ENCODE data around the gene TNS1. TPM values are rescaled to one million over a fixed set of nuclear protein-coding genes. Genes with fewer than 3 reads are reported as not detected.

TNS1 gene
- total RNA-seq, 1 donor from 2014 or later: 0.13 TPM

DNA sequence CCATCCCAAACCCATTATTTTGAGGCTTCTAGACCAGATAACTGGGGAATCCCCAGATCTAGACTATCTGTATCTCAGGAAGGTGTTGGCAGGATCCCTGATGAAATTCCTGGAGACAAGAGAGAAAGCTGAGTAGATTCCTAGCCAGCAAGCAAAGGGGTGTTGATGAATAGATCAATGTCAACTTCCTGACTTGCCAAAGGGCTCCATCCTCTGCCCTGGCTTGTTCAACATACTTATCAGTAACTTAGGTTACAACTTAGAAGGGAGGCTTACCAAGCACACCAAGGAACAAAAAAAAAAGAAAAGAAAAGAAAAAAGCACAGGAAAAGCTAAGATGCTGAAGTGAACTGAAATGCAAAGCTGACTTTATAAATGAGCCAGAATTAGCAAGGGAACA is 53.3 kb downstream of the TNS1 start:
- no peak for ATAC-seq (ENCODE audit: low read depth)
- Mint-ChIP-seq H3K27me3 (peaks cover 3% of the 10 kb centered on the region), H3K36me3 (ENCODE audit: low read depth) (no peaks in the 10 kb centered on the region), H3K9me3 (no peaks in the 10 kb centered on the region), H3K4me1 (no peaks in the 10 kb centered on the region), H3K4me3 (no peak overlapping the region), H3K27ac (no peak overlapping the region)
- DNase-seq: no peak
- CTCF ChIA-PET: no interaction called here
- intact Hi-C loops (cut with micrococcal nuclease): no loop called here
- TF ChIP-seq, protein P1, sequence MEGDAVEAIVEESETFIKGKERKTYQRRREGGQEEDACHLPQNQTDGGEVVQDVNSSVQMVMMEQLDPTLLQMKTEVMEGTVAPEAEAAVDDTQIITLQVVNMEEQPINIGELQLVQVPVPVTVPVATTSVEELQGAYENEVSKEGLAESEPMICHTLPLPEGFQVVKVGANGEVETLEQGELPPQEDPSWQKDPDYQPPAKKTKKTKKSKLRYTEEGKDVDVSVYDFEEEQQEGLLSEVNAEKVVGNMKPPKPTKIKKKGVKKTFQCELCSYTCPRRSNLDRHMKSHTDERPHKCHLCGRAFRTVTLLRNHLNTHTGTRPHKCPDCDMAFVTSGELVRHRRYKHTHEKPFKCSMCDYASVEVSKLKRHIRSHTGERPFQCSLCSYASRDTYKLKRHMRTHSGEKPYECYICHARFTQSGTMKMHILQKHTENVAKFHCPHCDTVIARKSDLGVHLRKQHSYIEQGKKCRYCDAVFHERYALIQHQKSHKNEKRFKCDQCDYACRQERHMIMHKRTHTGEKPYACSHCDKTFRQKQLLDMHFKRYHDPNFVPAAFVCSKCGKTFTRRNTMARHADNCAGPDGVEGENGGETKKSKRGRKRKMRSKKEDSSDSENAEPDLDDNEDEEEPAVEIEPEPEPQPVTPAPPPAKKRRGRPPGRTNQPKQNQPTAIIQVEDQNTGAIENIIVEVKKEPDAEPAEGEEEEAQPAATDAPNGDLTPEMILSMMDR (IDR thresholded peaks at IDR 0.05): no peak
- POLR2A ChIA-PET: no interaction called here

DNA sequence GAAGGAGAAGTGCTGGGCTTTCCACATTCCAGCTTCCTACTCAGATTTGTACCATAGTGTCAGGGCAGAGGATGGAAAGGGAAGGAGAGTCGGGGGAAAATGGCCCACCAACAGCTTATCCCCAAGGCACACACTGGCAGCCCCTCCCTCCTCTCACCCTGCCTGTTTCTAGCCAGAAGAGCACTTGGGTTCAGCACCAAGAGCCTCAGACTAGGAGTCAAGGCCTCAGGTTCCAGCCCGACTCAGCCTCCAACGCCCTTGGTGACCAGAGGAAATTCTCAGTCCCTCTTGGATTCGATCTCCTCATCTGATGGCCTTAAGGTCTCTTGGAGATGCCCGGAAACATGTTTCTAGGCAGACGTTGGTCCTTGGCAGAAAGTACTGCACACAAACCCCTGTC is 53.9 kb downstream of the TNS1 start:
- DNase-seq (no peak), ATAC-seq (ENCODE audit: low read depth) (no peak)
- H3K4me1 Mint-ChIP-seq: no peaks in the 10 kb centered on the region
- TF ChIP-seq, protein P1 (IDR thresholded peaks at IDR 0.05): no peak
- intact Hi-C loops (cut with micrococcal nuclease): no loop called here
- ChIA-PET POLR2A (no interaction called here), CTCF (no interaction called here)
- H3K36me3 Mint-ChIP-seq (ENCODE audit: low read depth): no peaks in the 10 kb centered on the region
- H3K9me3 Mint-ChIP-seq: no peaks in the 10 kb centered on the region
- H3K27ac Mint-ChIP-seq: no peak overlapping the region
- H3K27me3 Mint-ChIP-seq: peaks cover 3% of the 10 kb centered on the region
- H3K4me3 Mint-ChIP-seq: no peak overlapping the region

DNA sequence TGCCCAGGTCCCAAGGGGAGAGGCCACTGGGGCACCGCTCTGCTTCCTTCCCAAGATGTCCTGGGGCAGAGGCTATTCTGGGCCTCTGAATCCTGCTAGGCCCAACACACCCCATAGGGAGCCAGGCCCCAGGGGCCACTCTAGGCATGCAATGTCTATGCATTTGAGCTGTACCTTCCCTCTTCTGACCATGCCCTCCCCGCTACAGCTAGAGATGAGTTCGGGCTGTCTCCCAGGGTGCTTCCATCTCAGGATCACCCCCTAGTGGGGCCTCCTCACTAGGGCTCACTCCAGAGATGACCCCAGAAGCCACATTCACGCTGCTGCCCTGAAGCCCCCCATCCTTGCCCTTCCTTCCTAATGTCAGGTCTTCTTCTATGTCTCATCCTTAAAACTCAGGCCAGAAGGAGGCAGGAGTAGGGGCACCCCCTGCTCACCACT is 54.4 kb downstream of the TNS1 start:
- DNase-seq (no peak), ATAC-seq (ENCODE audit: low read depth) (no peak)
- Mint-ChIP-seq H3K27ac (no peak overlapping the region), H3K4me1 (no peaks in the 10 kb centered on the region), H3K4me3 (no peak overlapping the region), H3K27me3 (peaks cover 8% of the 10 kb centered on the region), H3K9me3 (no peaks in the 10 kb centered on the region), H3K36me3 (ENCODE audit: low read depth) (no peaks in the 10 kb centered on the region)
- intact Hi-C loops (cut with micrococcal nuclease): no loop called here
- TF ChIP-seq, protein P1 (IDR thresholded peaks at IDR 0.05): no peak
- POLR2A ChIA-PET: no interaction called here
- CTCF ChIA-PET: no interaction called here

DNA sequence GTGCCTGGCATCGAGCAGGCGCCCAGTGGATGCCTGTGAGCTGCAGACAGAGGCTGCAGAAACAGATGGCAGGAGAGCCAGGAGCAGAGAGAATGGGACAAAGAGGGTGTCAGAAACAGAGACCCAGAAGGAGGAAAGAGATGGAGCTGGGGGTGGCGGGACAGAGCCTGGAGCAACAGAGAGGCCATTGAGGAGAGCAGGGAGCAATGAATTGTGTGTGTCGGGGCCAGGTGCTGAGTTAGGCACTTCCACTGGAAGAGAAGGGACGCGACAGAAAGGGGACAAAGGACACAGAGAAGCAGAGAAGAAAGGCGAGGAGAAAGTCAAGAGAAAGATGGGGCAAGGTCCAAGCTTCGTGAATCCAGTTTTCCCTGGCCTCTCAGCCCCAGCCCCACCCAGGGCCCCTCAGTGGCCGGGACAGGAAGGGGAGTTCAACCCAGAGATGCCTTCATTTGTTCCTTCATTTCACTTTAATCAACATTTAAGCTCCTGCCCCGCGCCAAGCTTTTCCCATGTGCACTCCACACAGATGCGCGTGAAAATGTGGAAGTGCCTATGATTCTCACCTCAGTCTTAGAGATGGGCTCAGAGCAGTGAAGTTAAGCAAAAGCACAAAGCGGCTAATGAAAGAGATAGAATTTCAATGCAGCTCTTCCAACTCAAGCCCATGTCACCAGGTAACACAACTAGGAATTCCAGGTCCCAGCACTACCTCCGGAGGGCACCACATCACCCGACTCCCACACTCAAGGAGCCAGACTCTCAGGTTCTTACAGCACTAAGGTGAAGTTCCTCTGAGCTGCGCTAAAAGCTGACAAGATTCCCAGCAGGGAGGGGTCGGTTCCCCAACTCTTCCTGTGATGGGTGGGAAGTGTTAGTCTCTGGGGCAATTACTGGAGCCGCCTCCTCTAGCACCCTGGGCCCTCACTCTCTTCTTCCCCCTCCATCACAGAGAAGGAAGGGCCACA is 55.1 kb downstream of the TNS1 start:
- DNase-seq (no peak), ATAC-seq (ENCODE audit: low read depth) (no peak)
- TF ChIP-seq, protein P1 (IDR thresholded peaks at IDR 0.05): no peak
- Mint-ChIP-seq H3K36me3 (ENCODE audit: low read depth) (no peaks in the 10 kb centered on the region), H3K9me3 (no peaks in the 10 kb centered on the region), H3K4me1 (no peaks in the 10 kb centered on the region), H3K27me3 (peaks cover 11% of the 10 kb centered on the region), H3K27ac (no peak overlapping the region), H3K4me3 (no peak overlapping the region)
- CTCF ChIA-PET: no interaction called here
- POLR2A ChIA-PET: interaction anchor here (0.6 kb wide), 1 partner anchor 282 kb away, joined by 3 read pairs; no protein-coding TSS in a partner anchor
- intact Hi-C loops (cut with micrococcal nuclease): no loop called here

DNA sequence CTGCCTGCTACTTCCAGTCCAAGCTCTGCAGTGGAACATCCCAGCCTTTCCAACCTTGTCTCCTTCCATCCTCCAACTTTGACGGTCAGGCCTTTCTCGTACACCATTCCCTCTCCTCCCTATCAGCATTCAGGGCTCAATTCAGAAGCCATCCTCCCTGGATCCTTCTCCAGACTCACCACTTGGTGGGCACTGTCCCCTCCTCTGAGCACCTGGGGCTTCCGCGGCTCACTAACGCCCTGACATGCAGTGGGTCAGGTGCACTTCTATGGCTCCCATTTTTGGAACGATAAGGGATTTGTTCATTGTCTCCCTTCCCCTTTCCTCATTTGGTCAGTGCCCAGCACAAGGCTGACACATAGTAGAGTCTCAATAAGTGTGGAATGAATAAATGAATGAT is 56.7 kb downstream of the TNS1 start:
- ChIA-PET CTCF (interaction anchor here (0.7 kb wide), 1 partner anchor 161 kb away, joined by 3 read pairs; no protein-coding TSS in a partner anchor), POLR2A (no interaction called here)
- Mint-ChIP-seq H3K9me3 (no peaks in the 10 kb centered on the region), H3K4me1 (no peaks in the 10 kb centered on the region), H3K36me3 (ENCODE audit: low read depth) (no peaks in the 10 kb centered on the region), H3K4me3 (no peak overlapping the region), H3K27ac (no peak overlapping the region), H3K27me3 (peaks cover 20% of the 10 kb centered on the region)
- TF ChIP-seq, protein P1 (IDR thresholded peaks at IDR 0.05): no peak
- intact Hi-C loops (cut with micrococcal nuclease): no loop called here
- ATAC-seq (ENCODE audit: low read depth): no peak
- DNase-seq: no peak

All from activated B cell treated with CpG ODN at 0.5 μM for 24 hours (primary cell).